Liver (tissue), 9 donors: Measurements from ENCODE around the gene ARHGEF12. TPM values are rescaled to one million over a fixed set of nuclear protein-coding genes. Genes with fewer than 3 reads are reported as not detected.

Experiments used
- DNase-seq: peaks from one replicate; pipeline ENCODE4 v3.0.0-alpha.2; 2017; ENCODE audit warnings: low spot score
- H3K27ac ChIP-seq, 2 donors: one replicate each; pipeline ENCODE4 v1.7.0; 2013; ENCODE audit warnings: inconsistent platforms in 2 of 2, low read length in 2 of 2, control low read depth in 1 of 2, low read depth in 1 of 2, mild to moderate bottlenecking in 1 of 2
- H3K27me3 ChIP-seq, 4 donors: one replicate each; pipeline versions ENCODE4 v1.6.1 to v1.7.0; 2013; ENCODE audit warnings: low read length in 3 of 4, inconsistent platforms in 1 of 4, mild to moderate bottlenecking in 1 of 4, moderate library complexity in 1 of 4; ENCODE audit not compliant: control insufficient read depth in 4 of 4, insufficient read depth in 4 of 4
- H3K36me3 ChIP-seq, 4 donors: one replicate each; pipeline versions ENCODE4 v1.6.1 to v1.7.0; 2013; ENCODE audit warnings: low read length in 3 of 4, mild to moderate bottlenecking in 3 of 4, low read depth in 1 of 4, moderate library complexity in 1 of 4; ENCODE audit not compliant: control insufficient read depth in 4 of 4, insufficient read depth in 3 of 4
- H3K4me1 ChIP-seq, 4 donors: one replicate each; pipeline versions ENCODE4 v1.6.1 to v1.7.0; 2013; ENCODE audit warnings: low read length in 3 of 4, mild to moderate bottlenecking in 3 of 4, moderate library complexity in 1 of 4; ENCODE audit not compliant: control insufficient read depth in 4 of 4, insufficient read depth in 4 of 4
- H3K4me3 ChIP-seq, 3 donors: one replicate each; pipeline versions ENCODE4 v1.6.1 to v1.7.0; 2013; ENCODE audit warnings: low read length in 3 of 3, control low read depth in 1 of 3, low read depth in 1 of 3, mild to moderate bottlenecking in 1 of 3
- H3K9ac ChIP-seq, 2 donors: one replicate each; pipeline ENCODE4 v1.7.0; 2013; ENCODE audit warnings: low read length in 2 of 2, mild to moderate bottlenecking in 2 of 2, moderate library complexity in 2 of 2, control low read depth in 1 of 2, low read depth in 1 of 2
- H3K9me3 ChIP-seq, 4 donors: one replicate each; pipeline versions ENCODE4 v1.6.1 to v1.7.0; 2013; ENCODE audit warnings: low read length in 3 of 4; ENCODE audit not compliant: control insufficient read depth in 4 of 4
- ATF3 ChIP-seq: IDR thresholded peaks from 2 replicates; pipeline ENCODE4 v1.6.1; 2016; ENCODE audit warnings: antibody characterized with exemption
- CTCF ChIP-seq: fragments of 150-350 bp; IDR thresholded peaks from 2 replicates; pipeline ENCODE4 v1.5.1; 2017; ENCODE audit warnings: improper control_type of control experiment, low read depth, low read length; ENCODE audit not compliant: missing input control
- EGR1 ChIP-seq, 2 donors: IDR thresholded peaks; 2 replicates each; pipeline ENCODE4 v1.6.1; 2016 to 2018; ENCODE audit warnings: antibody characterized with exemption in 2 of 2, low read depth in 2 of 2
- FOXA1 ChIP-seq: IDR thresholded peaks from 2 replicates; pipeline ENCODE4 v1.6.1; 2016; ENCODE audit warnings: antibody characterized with exemption
- FOXA2 ChIP-seq: IDR thresholded peaks from 2 replicates; pipeline ENCODE4 v1.6.1; 2016; ENCODE audit warnings: antibody characterized with exemption
- GABPA ChIP-seq, 2 donors: IDR thresholded peaks in 1 of 2; conservative IDR thresholded peaks in 1 of 2; 2 replicates each; pipeline ENCODE4 v1.6.1; 2016; ENCODE audit warnings: antibody characterized with exemption in 2 of 2, mild to moderate bottlenecking in 1 of 2, moderate library complexity in 1 of 2
- HNF4A ChIP-seq, 2 donors: conservative IDR thresholded peaks; 2 replicates each; pipeline ENCODE4 v1.6.1; 2016; ENCODE audit warnings: antibody characterized with exemption in 2 of 2, mild to moderate bottlenecking in 2 of 2
- HNF4G ChIP-seq: IDR thresholded peaks from 2 replicates; pipeline ENCODE4 v1.6.1; 2016; ENCODE audit warnings: antibody characterized with exemption
- JUND ChIP-seq, 2 donors: IDR thresholded peaks; 2 replicates each; pipeline ENCODE4 v1.6.1; 2016; ENCODE audit warnings: antibody characterized with exemption in 2 of 2
- MAX ChIP-seq: IDR thresholded peaks from 2 replicates; pipeline ENCODE4 v1.6.1; 2016; ENCODE audit warnings: antibody characterized with exemption
- NR2F2 ChIP-seq: IDR thresholded peaks from 2 replicates; pipeline ENCODE4 v1.6.1; 2016; ENCODE audit warnings: antibody characterized with exemption
- RAD21 ChIP-seq, 2 donors: IDR thresholded peaks; 2 replicates each; pipeline ENCODE4 v1.6.1; 2016; ENCODE audit warnings: antibody characterized with exemption in 2 of 2, mild to moderate bottlenecking in 2 of 2
- REST ChIP-seq: IDR thresholded peaks from 2 replicates; pipeline ENCODE4 v1.6.1; 2016; ENCODE audit warnings: antibody characterized with exemption, mild to moderate bottlenecking
- RXRA ChIP-seq, 2 donors: IDR thresholded peaks; 2 replicates each; pipeline ENCODE4 v1.6.1; 2017 to 2018; ENCODE audit warnings: antibody characterized with exemption in 2 of 2, mild to moderate bottlenecking in 1 of 2
- SP1 ChIP-seq: IDR thresholded peaks from 2 replicates; pipeline ENCODE4 v1.6.1; 2018; ENCODE audit warnings: antibody characterized with exemption, mild to moderate bottlenecking
- TAF1 ChIP-seq: conservative IDR thresholded peaks from 2 replicates; pipeline ENCODE4 v1.6.1; 2016; ENCODE audit warnings: antibody characterized with exemption, mild to moderate bottlenecking
- YY1 ChIP-seq: IDR thresholded peaks from 2 replicates; pipeline ENCODE4 v1.6.1; 2016; ENCODE audit warnings: antibody characterized with exemption, mild to moderate bottlenecking
- ZBTB33 ChIP-seq: IDR thresholded peaks from 2 replicates; pipeline ENCODE4 v1.6.1; 2016; ENCODE audit warnings: antibody characterized with exemption
- WGBS: extraction: QIAGEN DNeasy Blood & Tissue Kit; methylation state at CpG from one replicate; pipeline ENCODE4 v1.1.7; 2013; 5-methylcytosine and 5-hydroxymethylcytosine counted together
- polyA plus RNA-seq, 2 donors: library from polyadenylated mRNA; stranded (reverse) in 1 of 2; unstranded in 1 of 2; fragments of 200-250 nt in 1 of 2; fragments of >200 nt in 1 of 2; fragmentation: Nextera tagmentation in 1 of 2; extraction: Ambion mirVana in 1 of 2; gene quantifications; one replicate each; pipeline versions ENCODE4 v1.2.1 to v1.2.3, GENCODE V29; 2013 to 2015
- total RNA-seq, 2 donors: library from RNA; depleted of rRNA; stranded (reverse); fragments of >200 nt; gene quantifications; one replicate each; pipeline ENCODE4 v1.2.3, GENCODE V29; 2014
- donor health status: healthy.
- donor health status: healthy.
- donor health status: healthy.
- donor health status: healthy.
- donor health status: healthy.

ARHGEF12 gene
- total and polyA plus RNA-seq, 4 donors, result 28.0 to 169 (median 53.9) TPM

- H3K27me3 ChIP-seq, result no peaks in the 10 kb centered on the region
- no peak for DNase-seq
- H3K4me1 ChIP-seq, result peaks cover 7 to 29% (median 17%) of the 10 kb centered on the region in 4 donors
- no peak overlapping the region for H3K9ac ChIP-seq
- 39% methylated on average over 1 of the region's 1 CpG for WGBS
- no peak overlapping the region for H3K4me3 ChIP-seq
- H3K27ac ChIP-seq, result no peak overlapping the region
- H3K36me3 ChIP-seq, result peaks cover 0 to 2% (median 0%) of the 10 kb centered on the region in 4 donors
- H3K9me3 ChIP-seq, result no peaks in the 10 kb centered on the region
- TF ChIP-seq TAF1 (no peak), JUND (IDR thresholded peaks at IDR 0.05) (no peak), EGR1 (IDR thresholded peaks at IDR 0.05; ENCODE audit: low read depth in 2 of 2) (no peak)
Observed at GRCh38 chr11:120390585-120390922, 54.3 kb downstream of the ARHGEF12 start.

- no peak for DNase-seq
- Histone ChIP-seq H3K36me3 (peaks cover 0 to 2% (median 0%) of the 10 kb centered on the region in 4 donors), H3K9me3 (no peaks in the 10 kb centered on the region), H3K4me3 (no peak overlapping the region), H3K9ac (no peak overlapping the region), H3K27me3 (no peaks in the 10 kb centered on the region), H3K4me1 (peaks cover 6 to 32% (median 17%) of the 10 kb centered on the region in 4 donors), H3K27ac (no peak overlapping the region)
- TF ChIP-seq REST (no peak), TAF1 (no peak), RAD21 (IDR thresholded peaks at IDR 0.05) (peak in 1 of 2 donors; percentile 14), CTCF (no peak), FOXA1 (no peak), YY1 (peak; percentile 36), SP1 (peak; percentile 26), JUND (IDR thresholded peaks at IDR 0.05) (no peak), HNF4G (no peak), FOXA2 (no peak), HNF4A (conservative IDR thresholded peaks at IDR 0.05) (peak in 1 of 2 donors; percentile 55), MAX (no peak), NR2F2 (peak; percentile 21), RXRA (IDR thresholded peaks at IDR 0.05) (no peak), GABPA (IDR thresholded peaks at IDR 0.05 in 1 of 2, conservative IDR thresholded peaks at IDR 0.05 in 1 of 2) (no peak), ATF3 (no peak), ZBTB33 (no peak), EGR1 (IDR thresholded peaks at IDR 0.05; ENCODE audit: low read depth in 2 of 2) (no peak)
Observed at GRCh38 chr11:120391292-120391691, 55.1 kb downstream of the ARHGEF12 start.
